Coronary artery (tissue), 2 donors: ENCODE measurements around the gene KRT79.
"Not testable (repeated sequence)": the region's sequence is repeated elsewhere in the genome, so short reads cannot be mapped to it uniquely, and the experiment has no call there.

ENCODE experiments used
- DNase-seq: peaks from one replicate; pipeline ENCODE4 v3.0.0-alpha.2; 2017; ENCODE audit warnings: low spot score
- H3K27ac ChIP-seq, 2 donors: fragments of 200-600 bp; sonication (generic); one replicate each; pipeline ENCODE4 v1.5.1; 2016 to 2019
- H3K4me3 ChIP-seq: fragments of 200-600 bp; sonication (generic); 2 replicates; pipeline ENCODE4 v1.5.1; 2016; ENCODE audit warnings: mild to moderate bottlenecking, moderate library complexity
- TF ChIP-seq, protein P1 (sequence below): fragments of 200-600 bp; sonication (generic); IDR thresholded peaks from one replicate; pipeline ENCODE4 v1.5.1; 2019; ENCODE audit warnings: antibody characterized with exemption

KRT79 gene

GRCh38 chr12:52798003-52798670 lies 36.0 kb downstream of the KRT79 start:
- TF ChIP-seq, protein P1, sequence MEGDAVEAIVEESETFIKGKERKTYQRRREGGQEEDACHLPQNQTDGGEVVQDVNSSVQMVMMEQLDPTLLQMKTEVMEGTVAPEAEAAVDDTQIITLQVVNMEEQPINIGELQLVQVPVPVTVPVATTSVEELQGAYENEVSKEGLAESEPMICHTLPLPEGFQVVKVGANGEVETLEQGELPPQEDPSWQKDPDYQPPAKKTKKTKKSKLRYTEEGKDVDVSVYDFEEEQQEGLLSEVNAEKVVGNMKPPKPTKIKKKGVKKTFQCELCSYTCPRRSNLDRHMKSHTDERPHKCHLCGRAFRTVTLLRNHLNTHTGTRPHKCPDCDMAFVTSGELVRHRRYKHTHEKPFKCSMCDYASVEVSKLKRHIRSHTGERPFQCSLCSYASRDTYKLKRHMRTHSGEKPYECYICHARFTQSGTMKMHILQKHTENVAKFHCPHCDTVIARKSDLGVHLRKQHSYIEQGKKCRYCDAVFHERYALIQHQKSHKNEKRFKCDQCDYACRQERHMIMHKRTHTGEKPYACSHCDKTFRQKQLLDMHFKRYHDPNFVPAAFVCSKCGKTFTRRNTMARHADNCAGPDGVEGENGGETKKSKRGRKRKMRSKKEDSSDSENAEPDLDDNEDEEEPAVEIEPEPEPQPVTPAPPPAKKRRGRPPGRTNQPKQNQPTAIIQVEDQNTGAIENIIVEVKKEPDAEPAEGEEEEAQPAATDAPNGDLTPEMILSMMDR, result no peak
- no peak for DNase-seq

DNA sequence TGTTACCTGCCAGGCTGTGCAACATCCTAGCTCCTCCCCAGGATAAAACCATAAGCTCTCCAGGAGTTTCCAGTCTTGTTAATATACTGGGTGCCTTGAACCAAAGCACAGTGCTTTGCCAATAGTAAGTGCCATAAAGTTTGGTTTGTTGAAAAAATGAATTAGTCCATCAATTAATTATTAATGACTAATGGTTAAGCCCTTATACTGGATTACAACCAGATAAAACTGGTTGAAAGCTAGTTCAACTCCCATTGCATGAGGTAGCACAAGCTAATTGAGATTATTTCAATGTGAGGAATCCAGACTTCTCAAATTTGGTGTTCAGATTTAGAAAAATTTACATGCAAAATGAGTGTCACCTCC lies 36.6 kb downstream of the KRT79 start:
- no peak overlapping the region for H3K27ac ChIP-seq
- TF ChIP-seq, protein P1, result no peak
- no peak for DNase-seq
- H3K4me3 ChIP-seq, result no peak overlapping the region

More at GRCh38 chr12:52798003-52798670, 36.0 kb downstream of the KRT79 start:
- Histone ChIP-seq H3K4me3 (no peak overlapping the region), H3K27ac (no peak overlapping the region)

DNA sequence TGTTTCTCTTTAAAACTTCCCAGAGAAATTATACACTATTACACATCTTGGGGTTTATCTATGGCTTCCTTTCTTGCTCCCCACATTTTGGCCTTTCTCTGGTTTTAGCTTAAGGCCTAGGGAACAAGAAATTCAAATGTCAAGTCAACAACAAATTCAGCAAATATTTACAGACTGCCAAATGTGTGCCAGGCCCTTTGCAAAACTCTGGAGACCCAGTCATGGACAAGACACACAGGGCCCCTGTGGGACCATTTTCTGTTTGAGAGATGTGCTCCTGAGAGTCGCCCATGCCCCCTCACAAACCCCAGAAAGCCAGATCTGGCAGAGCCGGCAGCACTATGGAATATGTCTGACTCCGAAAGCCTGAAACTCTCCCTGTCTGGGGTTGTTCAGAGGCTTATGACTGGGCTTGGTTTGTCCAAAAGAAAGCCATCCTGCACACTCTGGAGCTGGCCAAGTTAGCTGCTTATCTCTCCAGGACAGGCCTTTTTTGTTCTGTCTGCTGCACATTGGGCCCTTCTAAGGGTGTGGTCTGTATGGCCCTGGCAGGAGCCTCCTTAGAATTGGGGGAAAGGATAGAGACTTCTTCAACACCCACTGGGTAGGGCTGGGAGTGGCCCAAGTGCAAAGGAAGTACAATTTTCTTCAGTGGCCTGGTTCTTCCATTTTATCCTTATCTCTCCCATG lies 37.1 kb downstream of the KRT79 start:
- TF ChIP-seq, protein P1, result no peak
- no peak for DNase-seq
- Histone ChIP-seq H3K4me3 (no peak overlapping the region), H3K27ac (no peak overlapping the region)

DNA sequence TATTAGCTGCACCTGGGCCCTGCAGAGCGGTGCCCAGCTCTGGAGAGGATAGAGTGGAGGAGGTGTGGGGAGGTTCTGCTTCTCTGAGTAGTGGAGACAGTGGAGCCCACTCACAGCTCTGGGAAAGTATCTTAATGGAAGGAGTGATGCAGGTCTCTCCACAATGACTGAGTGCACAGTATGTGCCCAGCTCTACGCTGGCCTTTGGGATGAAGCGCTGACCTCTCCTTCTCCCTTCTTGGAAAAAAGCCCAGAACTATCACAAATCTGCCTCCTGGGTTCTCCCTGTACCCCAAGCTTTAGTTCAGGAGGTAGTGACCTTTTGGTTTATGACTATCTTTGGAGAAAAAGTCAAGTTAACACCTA lies 37.7 kb downstream of the KRT79 start:
- DNase-seq, result no peak
- TF ChIP-seq, protein P1, result no peak
- Histone ChIP-seq H3K27ac (no peak overlapping the region), H3K4me3 (no peak overlapping the region)

- Histone ChIP-seq H3K4me3 (no peak within 1 kb of the TSS), H3K27ac (no peak within 1 kb of the TSS)
- TF ChIP-seq, protein P1, result no peak
- DNase-seq, result no peak
Observed at GRCh38 chr12:52795694-52796428, 38.2 kb downstream of the KRT79 start, which contains the start of gene KRT3. KRT3 (minus strand) TSS chr12:52796117; CDS start chr12:52796042, 75 bp downstream.

- not testable (repeated sequence) for H3K27ac ChIP-seq, H3K4me3 ChIP-seq, DNase-seq
Observed at GRCh38 chr12:52795332-52795674, 38.8 kb downstream of the KRT79 start.

GRCh38 chr12:52794479-52795331 lies 39.4 kb downstream of the KRT79 start:
- DNase-seq, result no peak
- TF ChIP-seq, protein P1, result no peak
- H3K4me3 ChIP-seq, result no peak overlapping the region
- no peak overlapping the region for H3K27ac ChIP-seq
